Measurements from ENCODE around the gene CFAP77.
"Not testable (repeated sequence)": the region's sequence is repeated elsewhere in the genome, so short reads cannot be mapped to it uniquely, and the experiment has no call there.

CFAP77 gene

DNA sequence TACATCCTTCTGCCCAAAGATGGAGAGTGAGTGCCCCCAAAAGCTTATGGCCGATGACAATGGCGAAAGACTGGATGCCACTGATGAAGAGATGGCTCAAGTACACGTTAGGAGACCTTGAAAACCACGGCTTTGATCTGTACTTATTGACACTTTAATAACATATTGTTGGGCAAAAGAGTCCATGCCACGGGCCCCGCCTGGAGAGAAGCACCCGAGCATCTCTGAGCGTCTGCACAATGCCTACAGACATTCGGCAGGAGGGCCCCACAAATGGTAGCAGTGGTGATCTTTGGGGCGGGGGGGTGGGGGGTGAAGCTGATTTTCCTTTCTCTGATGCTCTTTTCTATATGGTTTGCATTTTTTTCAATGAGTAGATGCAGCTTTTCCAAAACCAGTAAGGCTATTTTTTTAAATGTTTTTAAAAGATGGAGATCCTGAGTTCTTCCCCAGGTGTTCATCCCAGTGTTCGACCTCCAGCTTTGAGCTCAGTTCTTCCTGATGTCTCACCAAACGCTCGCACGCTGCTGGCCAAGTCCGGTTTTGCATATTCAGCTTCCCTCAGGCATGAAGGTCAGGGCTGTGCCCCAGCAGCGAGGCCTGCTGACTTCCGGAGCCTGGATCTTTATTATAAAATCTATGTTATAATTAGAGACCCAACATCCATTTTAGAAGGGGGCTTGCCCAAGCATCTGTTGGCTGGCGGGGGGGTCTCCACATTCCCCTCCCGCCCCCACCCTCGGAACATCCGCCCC lies 138.1 kb downstream of the CFAP77 start:
- DNase-seq (ENCODE audit: low read depth in 2 of 2) = no peak

DNA sequence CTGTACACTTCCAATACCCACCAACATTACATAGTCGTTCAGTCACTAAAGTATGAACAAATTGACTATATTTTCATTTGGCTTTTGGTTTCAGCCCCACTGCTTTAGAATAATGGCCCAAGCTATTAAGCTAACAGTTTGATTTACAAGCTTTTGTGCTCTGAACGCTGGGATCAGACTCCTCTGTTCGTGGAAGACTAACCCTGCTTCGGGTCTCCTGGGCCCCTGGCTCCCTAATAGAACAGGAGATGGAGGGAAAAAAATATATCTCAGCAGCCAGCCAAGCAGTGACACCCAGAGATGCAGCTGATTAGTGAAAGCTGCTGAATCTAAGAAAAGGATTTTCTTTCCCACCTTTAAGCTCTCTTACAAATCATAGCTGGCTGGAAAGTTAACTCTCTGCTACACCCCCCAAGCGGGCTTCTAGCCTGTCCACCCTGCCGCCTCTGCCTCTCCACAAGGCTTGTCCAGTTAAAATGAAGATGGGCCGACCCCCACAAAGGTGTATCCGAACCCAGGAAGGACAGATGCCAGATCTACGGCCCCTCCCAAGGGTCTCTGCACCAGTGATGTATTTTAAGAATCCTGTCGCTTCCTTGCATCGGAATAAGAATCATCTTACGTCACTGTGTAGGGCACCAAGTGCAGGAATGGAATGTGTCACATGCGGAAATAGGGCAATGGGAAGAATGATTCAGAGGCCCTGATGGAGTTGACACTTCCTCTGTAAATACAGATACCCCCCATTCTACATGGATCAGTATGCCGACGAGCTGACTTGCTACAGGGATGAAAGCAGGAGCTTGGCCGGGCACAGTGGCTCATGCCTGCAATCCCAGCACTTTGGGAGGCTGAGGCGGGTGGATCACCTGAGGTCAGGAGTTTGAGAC lies 139.0 kb downstream of the CFAP77 start:
- no peak for DNase-seq (ENCODE audit: low read depth in 2 of 2)

DNA sequence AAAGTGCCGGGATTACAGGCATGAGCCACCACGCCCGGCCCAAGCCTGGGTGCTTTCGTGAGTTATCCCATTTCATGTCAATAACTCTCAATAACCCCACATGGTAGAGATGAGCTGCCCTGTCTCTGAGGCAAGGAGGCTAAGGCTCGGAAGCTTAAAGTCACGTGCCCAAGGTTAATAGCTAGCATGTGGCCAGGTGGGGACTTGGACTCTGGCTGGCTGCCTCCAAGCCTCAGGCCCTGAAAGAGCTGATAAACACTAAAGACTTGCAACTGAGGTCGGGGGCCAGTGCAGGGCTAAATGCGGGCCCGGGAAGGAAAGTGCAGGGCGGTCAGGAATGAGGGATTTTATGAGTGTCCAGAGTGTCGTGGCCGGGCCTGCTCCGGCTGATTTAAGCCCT lies 141.5 kb downstream of the CFAP77 start:
- no peak for DNase-seq (ENCODE audit: low read depth in 2 of 2)

GRCh38 chr9:132552041-132552440 lies 142.0 kb downstream of the CFAP77 start:
- no peak for DNase-seq (ENCODE audit: low read depth in 2 of 2)

DNA sequence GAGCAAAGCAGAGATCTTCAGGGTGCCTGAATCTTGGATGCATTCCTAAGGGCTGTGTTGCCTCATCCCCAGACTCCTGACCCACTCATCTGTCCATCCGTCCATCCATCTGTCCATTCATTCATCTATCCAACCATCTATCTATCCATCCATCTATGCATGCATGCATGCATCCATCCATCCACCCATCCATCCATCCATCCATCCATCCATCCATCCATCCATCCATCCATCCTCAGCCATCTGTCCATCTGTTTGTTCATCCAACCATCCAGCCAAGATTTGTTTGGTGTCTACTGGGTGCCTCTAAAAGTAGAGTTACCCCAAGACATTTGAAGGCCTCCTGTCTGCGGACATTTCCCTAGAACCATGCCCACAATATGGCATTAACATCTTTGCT lies 144.7 kb downstream of the CFAP77 start:
- no peak for DNase-seq (ENCODE audit: low read depth in 2 of 2)

DNA sequence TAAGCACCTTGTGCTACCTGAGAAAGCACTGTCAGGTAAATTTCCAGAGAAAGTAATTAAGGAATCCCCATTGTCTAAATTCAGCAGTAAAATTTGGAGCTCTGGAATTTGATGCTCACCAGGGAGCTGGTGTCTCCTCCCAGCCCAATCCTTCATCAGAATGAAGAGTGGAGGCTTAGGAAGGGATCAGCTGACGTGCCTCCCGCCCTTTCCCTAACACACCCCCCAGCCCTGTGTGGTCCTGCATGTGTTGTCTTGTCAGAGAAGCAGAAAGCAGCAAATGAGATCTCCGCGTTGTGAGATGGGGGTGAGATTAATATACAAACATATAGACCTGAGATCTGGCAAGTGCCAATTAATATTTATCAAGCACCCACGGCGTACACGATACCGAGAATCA lies 145.5 kb downstream of the CFAP77 start:
- no peak for DNase-seq (ENCODE audit: low read depth in 2 of 2)

- no peak for DNase-seq (ENCODE audit: low read depth in 2 of 2)
Measured at GRCh38 chr9:132556235-132556634, 146.2 kb downstream of the CFAP77 start.

DNA sequence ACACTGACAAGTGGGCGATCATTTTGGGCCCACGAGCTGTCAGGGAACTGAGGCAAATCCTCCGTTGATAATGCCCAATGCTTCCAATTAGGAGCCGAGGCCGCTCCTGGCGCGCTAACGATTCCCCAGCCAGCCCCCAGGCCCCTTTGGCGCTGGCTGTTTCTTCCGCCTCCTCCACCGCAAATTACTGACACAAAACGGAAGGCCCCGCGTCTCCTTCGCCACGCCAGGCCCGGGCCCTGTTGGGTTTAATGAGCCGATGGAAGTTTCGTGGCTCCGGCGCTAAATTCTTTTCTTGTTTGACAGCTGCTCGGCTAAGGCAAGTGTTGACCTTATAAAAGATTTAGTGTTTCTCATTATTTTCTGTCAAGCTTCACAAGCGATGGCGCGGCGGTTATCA lies 146.7 kb downstream of the CFAP77 start:
- DNase-seq (ENCODE audit: low read depth in 2 of 2) = no peak

GRCh38 chr9:132557159-132557558 lies 147.1 kb downstream of the CFAP77 start:
- DNase-seq (ENCODE audit: low read depth in 2 of 2) = no peak

DNA sequence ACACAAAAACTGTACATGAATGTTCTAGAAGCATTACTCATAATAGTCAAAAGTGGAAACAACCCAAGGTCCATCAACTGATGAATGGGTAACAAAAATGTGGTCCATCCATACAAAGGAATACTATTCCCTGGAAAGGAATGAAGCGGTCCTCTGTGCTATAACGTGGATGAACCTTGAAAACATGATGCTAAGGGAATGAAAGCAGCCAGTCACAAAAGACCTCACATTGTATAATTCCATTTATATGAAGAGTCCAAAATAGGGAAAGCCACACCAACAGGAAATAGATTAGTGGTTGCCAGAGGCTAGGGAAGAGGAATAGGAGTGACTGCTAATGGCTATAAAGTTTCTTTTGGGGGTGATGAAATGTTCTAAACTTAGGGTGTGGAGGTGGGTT lies 149.7 kb downstream of the CFAP77 start:
- DNase-seq (ENCODE audit: low read depth in 2 of 2) = no peak

DNA sequence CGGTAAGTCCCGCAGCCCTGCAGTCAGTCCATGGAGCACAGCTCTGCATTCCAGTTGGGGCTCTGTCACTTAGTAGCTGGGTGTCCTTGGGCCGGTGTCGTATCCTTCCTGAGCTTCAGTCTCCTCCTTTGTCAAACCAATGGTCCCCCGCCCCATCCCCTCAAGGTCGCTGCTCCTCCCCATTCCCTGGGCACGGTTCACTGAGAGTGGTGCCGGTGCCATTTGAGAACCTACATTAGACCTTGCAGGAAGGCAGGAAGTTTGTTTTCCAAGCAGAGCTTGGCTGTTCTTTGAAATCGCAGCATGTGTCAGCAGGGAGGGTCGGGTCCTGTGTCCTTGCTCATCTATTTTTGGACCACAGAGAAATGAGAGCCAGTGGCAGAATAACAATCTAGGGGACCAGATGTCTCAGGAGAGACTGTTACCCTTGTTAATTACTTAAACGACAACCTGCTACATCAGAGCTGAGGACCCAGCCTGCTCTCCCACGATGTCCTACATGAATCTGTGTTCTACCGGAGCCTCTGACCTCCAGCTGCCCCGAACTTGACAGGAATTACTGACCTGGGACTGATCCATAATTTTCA lies 150.7 kb downstream of the CFAP77 start:
- DNase-seq (ENCODE audit: low read depth in 2 of 2) = no peak

- DNase-seq (ENCODE audit: low read depth in 2 of 2) = no peak
Measured at GRCh38 chr9:132562306-132562573, 152.2 kb downstream of the CFAP77 start.

- DNase-seq (ENCODE audit: low read depth in 2 of 2) = no peak
Measured at GRCh38 chr9:132564526-132564925, 154.5 kb downstream of the CFAP77 start.

DNA sequence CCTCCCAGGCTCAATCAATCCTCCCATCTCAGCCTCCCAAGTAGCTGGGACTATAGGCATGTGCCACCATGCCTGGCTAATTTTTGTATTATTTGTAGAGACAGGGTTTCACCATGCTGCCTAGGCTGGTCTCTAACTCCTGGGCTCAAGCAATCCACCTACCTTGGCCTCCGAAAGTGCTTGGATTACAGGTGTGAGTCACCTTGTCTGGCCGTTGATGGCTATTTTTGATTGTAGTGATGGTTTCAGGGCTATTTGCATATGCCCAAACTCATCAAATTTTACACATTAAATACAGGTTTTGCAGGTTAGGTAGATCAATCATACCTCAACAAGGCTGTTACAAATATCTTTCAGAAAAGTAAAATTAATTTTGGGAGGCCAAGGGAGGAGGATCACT lies 158.8 kb downstream of the CFAP77 start:
- not testable (repeated sequence) for DNase-seq (ENCODE audit: low read depth in 2 of 2)

DNA sequence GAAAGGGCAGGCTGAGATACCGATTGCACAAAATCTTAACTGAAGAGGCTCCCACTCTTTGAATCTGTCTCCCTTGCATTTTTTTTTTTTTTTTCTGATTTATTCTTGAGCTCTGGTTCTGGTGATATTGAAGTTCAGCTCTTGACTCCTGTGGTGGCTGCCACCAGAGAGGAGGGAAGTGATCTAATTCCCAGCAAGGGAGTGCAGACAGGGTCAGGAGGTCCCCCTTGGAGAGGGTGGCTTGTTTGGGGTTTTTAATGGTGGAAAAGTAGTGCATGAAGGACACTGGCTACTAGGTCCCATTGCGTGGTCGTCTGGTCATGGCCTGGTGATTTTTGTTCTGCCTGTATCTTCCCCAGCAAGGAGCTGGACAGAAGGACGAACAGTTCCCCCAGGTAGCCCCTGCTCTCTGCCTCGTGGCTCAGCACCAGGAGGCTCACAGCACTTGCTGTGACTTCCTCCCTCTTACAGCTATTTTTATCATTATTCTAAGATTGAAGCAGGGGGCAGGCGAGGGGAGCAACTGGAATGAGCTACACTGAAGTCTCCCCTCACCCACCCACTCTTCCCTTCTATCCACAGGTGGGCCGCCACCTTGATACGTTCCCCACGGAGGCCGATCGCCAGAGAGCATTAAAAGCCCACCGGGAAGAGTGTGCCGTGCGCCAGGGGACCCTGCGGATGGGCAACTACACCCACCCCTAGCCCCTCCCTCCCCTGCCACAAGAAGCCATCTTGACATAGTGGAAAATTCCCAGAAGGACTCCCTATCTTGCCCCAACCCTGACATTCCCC lies 162.0 kb downstream of the CFAP77 start:
- no peak for DNase-seq (ENCODE audit: low read depth in 2 of 2)

- no peak for DNase-seq (ENCODE audit: low read depth in 2 of 2)
Measured at GRCh38 chr9:132572921-132573320, 162.9 kb downstream of the CFAP77 start.

- peak in 1 of 2 donors; percentile 13 for DNase-seq (ENCODE audit: low read depth in 2 of 2)
Measured at GRCh38 chr9:132575005-132575609, 165.1 kb downstream of the CFAP77 start.

DNA sequence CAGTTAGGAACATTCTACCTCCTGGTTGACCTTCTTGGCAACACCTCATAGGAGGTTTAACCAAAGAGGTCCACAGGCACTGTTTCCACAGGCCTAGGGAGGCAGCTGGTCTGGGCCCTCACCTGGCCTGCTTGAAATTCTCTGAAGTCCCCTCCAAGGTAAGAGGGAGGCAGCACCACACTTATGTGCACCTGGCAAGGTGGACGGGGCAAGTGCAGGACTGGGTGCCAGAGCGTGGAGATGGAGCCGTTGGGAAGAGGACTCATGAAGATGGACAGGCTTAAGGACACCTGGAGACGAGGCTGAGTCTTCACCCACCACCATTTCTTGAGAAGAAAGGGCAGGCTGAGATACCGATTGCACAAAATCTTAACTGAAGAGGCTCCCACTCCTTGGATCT lies 165.8 kb downstream of the CFAP77 start:
- no peak for DNase-seq (ENCODE audit: low read depth in 2 of 2)

DNA sequence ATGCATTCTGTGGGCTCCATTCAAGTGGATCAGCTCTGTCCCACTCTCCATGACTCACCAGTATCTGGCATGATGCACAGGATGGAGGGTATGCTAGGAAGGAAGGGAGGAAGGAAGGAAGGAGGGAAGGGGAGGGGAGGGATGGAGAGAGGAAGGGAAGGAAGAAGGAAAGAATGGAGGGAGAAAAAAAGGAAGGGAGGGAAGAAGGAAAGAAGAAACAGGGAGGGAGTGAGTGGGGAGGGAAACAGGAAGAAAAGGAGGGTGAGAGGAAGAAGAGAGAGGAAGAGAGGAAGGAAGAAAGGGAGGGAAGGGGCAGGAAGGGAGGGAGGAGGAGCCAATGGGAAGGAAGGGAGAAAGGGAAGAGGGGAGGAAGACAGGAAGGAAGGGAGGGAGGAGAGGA lies 167.1 kb downstream of the CFAP77 start:
- no peak for DNase-seq (ENCODE audit: low read depth in 2 of 2)

GRCh38 chr9:132578367-132578932 lies 168.4 kb downstream of the CFAP77 start:
- DNase-seq (ENCODE audit: low read depth in 2 of 2) = no peak

GRCh38 chr9:132579427-132579798 lies 169.4 kb downstream of the CFAP77 start:
- no peak for DNase-seq (ENCODE audit: low read depth in 2 of 2)

Data from stimulated activated CD8-positive, alpha-beta memory T cell treated with anti-CD3 and anti-CD28 coated beads, Interleukin-2, amount 100 ng/mL, for 1 hour (primary cell).